HCT116 (cell line): Measurements from ENCODE around the gene CASP6. TPM values are rescaled to one million over a fixed set of nuclear protein-coding genes. Genes with fewer than 3 reads are reported as not detected.

Experiments
- ATAC-seq: fragments of 200-7000 bp; cut with Tn5 transposase; 2 replicates; pipeline ENCODE4 v1.9.1; 2020; ENCODE audit warnings: mild to moderate bottlenecking, moderate library complexity
- Bru-seq: library from RNA; stranded (reverse); fragments of 400-500 nt; gene quantifications from one replicate; lab custom pipeline; 2021; lab: Mats Ljungman, UMichigan
- BruChase-seq, 2 experiments: library from RNA; stranded (reverse); fragments of 400-500 nt; gene quantifications; one replicate each; lab custom pipeline; 2021; lab: Mats Ljungman, UMichigan
- BruUV-seq: library from RNA; stranded (reverse); fragments of 400-500 nt; replicated peaks from 2 replicates; lab custom pipeline; 2021; lab: Mats Ljungman, UMichigan
- CTCF ChIA-PET: fragments of 300-600 bp; sonication (Branson Sonifier 250); formaldehyde crosslinking; loops from one replicate; lab custom pipeline; 2021; ENCODE audit warnings: antibody characterized with exemption; lab: Charles Lee
- POLR2A ChIA-PET: fragments of 300-600, 350-600 bp; sonication (Branson Sonifier 250); formaldehyde crosslinking; loops from one replicate; lab custom pipeline; 2021; ENCODE audit warnings: antibody characterized with exemption; lab: Charles Lee
- RAD21 ChIA-PET, 2 experiments: fragments of 300-600 bp; sonication (Branson Sonifier 250); formaldehyde crosslinking; loops; one replicate each; lab custom pipeline; 2023; ENCODE audit warnings: low total read pairs in 2 of 2; ENCODE audit not compliant: uncharacterized antibody in 2 of 2, unreplicated experiment in 2 of 2, low non-redundant PET in 1 of 2; lab: Charles Lee
- DNase-seq: peaks from one replicate; pipeline ENCODE4 v3.0.0-alpha.2; 2010; ENCODE audit warnings: low read depth, low spot score
- H2AFZ ChIP-seq: fragments of 200-600 bp; shearing (Covaris generic), sonication (generic); 2 replicates; pipeline ENCODE4 v1.6.1; 2017; ENCODE audit warnings: low read depth, mixed run types, mixed read lengths, antibody characterized with exemption, low read length; ENCODE audit not compliant: poor library complexity, severe bottlenecking
- H3K27ac ChIP-seq: 2 replicates; pipeline ENCODE4 v1.5.1; 2012; ENCODE audit warnings: low read depth, low read length
- H3K27me3 ChIP-seq: fragments of 200-600 bp; sonication (generic); 2 replicates; pipeline ENCODE4 v1.6.1; 2016; ENCODE audit warnings: mixed run types, low read length, mixed read lengths; ENCODE audit not compliant: insufficient read depth
- H3K36me3 ChIP-seq, 2 experiments: fragments of 200-500 bp in 1 of 2; fragments of 200-600 bp in 1 of 2; sonication (Bioruptor generic) in 1 of 2; sonication (generic) in 1 of 2; 2 replicates each; pipeline versions ENCODE4 v1.5.1 to v1.6.1; 2014 to 2016; ENCODE audit warnings: low read length in 2 of 2, inconsistent platforms in 1 of 2, mixed read lengths in 1 of 2, mixed run types in 1 of 2; ENCODE audit not compliant: insufficient read depth in 2 of 2, control insufficient read depth in 1 of 2
- H3K4me1 ChIP-seq, 2 experiments: fragments of 200-600 bp in 1 of 2; sonication (generic) in 1 of 2; 2 replicates each; pipeline versions ENCODE4 v1.5.1 to v1.6.1; 2012 to 2017; ENCODE audit warnings: low read length in 2 of 2, inconsistent platforms in 1 of 2, mild to moderate bottlenecking in 1 of 2, mixed read lengths in 1 of 2, mixed run types in 1 of 2, moderate library complexity in 1 of 2; ENCODE audit not compliant: insufficient read depth in 2 of 2, control insufficient read depth in 1 of 2
- H3K4me2 ChIP-seq: fragments of 200-600 bp; sonication (generic); 2 replicates; pipeline ENCODE4 v1.6.1; 2017; ENCODE audit warnings: mixed run types, low read length, mixed read lengths
- H3K4me3 ChIP-seq, 2 experiments: fragments of 200-600 bp in 1 of 2; sonication (generic) in 1 of 2; replicated peaks in 1 of 2; 2 replicates each; pipeline ENCODE4 v1.5.1; 2011 to 2016; ENCODE audit warnings: low read length in 2 of 2, control low read depth in 1 of 2, low read depth in 1 of 2, mild to moderate bottlenecking in 1 of 2, mixed read lengths in 1 of 2, mixed run types in 1 of 2
- H3K79me2 ChIP-seq: fragments of 200-600 bp; sonication (generic); 2 replicates; pipeline ENCODE4 v1.6.1; 2017; ENCODE audit warnings: mild to moderate bottlenecking, mixed run types, low read length, moderate library complexity, mixed read lengths; ENCODE audit not compliant: insufficient read depth
- H3K9ac ChIP-seq: fragments of 200-600 bp; sonication (generic); 2 replicates; pipeline ENCODE4 v1.6.1; 2016; ENCODE audit warnings: low read length, mixed read lengths
- H3K9me2 ChIP-seq: fragments of 200-600 bp; sonication (generic), shearing (Covaris generic); 2 replicates; pipeline ENCODE4 v1.6.1; 2017; ENCODE audit warnings: mixed run types, mild to moderate bottlenecking, moderate library complexity; ENCODE audit not compliant: insufficient read depth
- H3K9me3 ChIP-seq, 2 experiments: fragments of 200-500 bp in 1 of 2; fragments of 200-600 bp in 1 of 2; sonication (Bioruptor generic) in 1 of 2; sonication (generic) in 1 of 2; 2 replicates each; pipeline ENCODE4 v1.6.1; 2014 to 2017; ENCODE audit warnings: low read length in 2 of 2, mixed read lengths in 2 of 2, inconsistent platforms in 1 of 2, low read depth in 1 of 2, mild to moderate bottlenecking in 1 of 2, mixed run types in 1 of 2, moderate library complexity in 1 of 2; ENCODE audit not compliant: control insufficient read depth in 1 of 2, insufficient read depth in 1 of 2
- H4K20me1 ChIP-seq: fragments of 200-600 bp; sonication (generic), shearing (Covaris generic); 2 replicates; pipeline ENCODE4 v1.6.1; 2017; ENCODE audit warnings: mixed run types, mild to moderate bottlenecking, moderate library complexity; ENCODE audit not compliant: insufficient read depth
- CTCF ChIP-seq, 3 experiments: fragments of 200-600 bp in 1 of 3; sonication (generic) in 1 of 3; IDR thresholded peaks in 2 of 3; conservative IDR thresholded peaks in 1 of 3; 2 replicates each; pipeline ENCODE4 v1.5.1; 2012 to 2017; ENCODE audit warnings: low read depth in 2 of 3, low read length in 2 of 3, antibody characterized with exemption in 1 of 3, borderline replicate concordance in 1 of 3, control low read depth in 1 of 3, mild to moderate bottlenecking in 1 of 3, mixed read lengths in 1 of 3, mixed run types in 1 of 3, moderate library complexity in 1 of 3; ENCODE audit not compliant: insufficient read depth in 1 of 3
- EZH2 ChIP-seq: fragments of 200-600 bp; sonication (generic); IDR thresholded peaks from 2 replicates; pipeline ENCODE4 v1.6.1; 2017; ENCODE audit warnings: antibody characterized with exemption, mixed run types
- MAX ChIP-seq: IDR thresholded peaks from 2 replicates; pipeline ENCODE4 v1.6.1; 2012
- POLR2AphosphoS5 ChIP-seq: IDR thresholded peaks from 2 replicates; pipeline ENCODE4 v1.6.1; 2011; ENCODE audit warnings: mild to moderate bottlenecking, low read depth, low read length, moderate library complexity
- RAD21 ChIP-seq: IDR thresholded peaks from 2 replicates; pipeline ENCODE4 v1.6.1; 2012; ENCODE audit warnings: low read depth, mild to moderate bottlenecking
- SRF ChIP-seq: IDR thresholded peaks from 2 replicates; pipeline ENCODE4 v1.6.1; 2012; ENCODE audit warnings: low read depth
- ZBTB33 ChIP-seq: IDR thresholded peaks from 2 replicates; pipeline ENCODE4 v1.6.1; 2011; ENCODE audit warnings: mild to moderate bottlenecking, low read length, moderate library complexity; ENCODE audit not compliant: insufficient replicate concordance; ENCODE audit errors: extremely low read depth
- intact Hi-C: fragments of 100-400 bp; cut with micrococcal nuclease; formaldehyde crosslinking; loops from 2 replicates; pipeline ENCODE4 v1.10.0; 2022
- long read RNA-seq: library from polyadenylated mRNA; unstranded; transcript quantifications from one replicate; pipeline ENCODE4 v2.0.0, GENCODE V29; 2021; ENCODE audit not compliant: unreplicated experiment
- polyA plus RNA-seq: library from polyadenylated mRNA; unstranded; fragments of >200 nt; gene quantifications from 2 replicates; pipeline ENCODE4 v1.2.1, GENCODE V29; 2012; ENCODE audit warnings: missing spikeins
- total RNA-seq: library from RNA; stranded (reverse); gene quantifications from one replicate; pipeline ENCODE4 v1.2.1, GENCODE V29; 2021; ENCODE audit not compliant: unreplicated experiment

The CASP6 gene
- total RNA-seq (18.1 TPM), Bru-seq, nascent RNA (percentile 57 among the genes with signal in this experiment), BruChase-seq, experiment 1, labeled RNA remaining after a 6-hour chase (percentile 68 among the genes with signal in this experiment), BruChase-seq, experiment 2, labeled RNA remaining after a 2-hour chase (percentile 62 among the genes with signal in this experiment)
- polyA plus RNA-seq = 14.8 and 20.6 TPM in 2 replicates
- long read RNA-seq, transcript CASP6-201 (7 exons, 1,548 nt) = major isoform, 39 of 45 reads
- long read RNA-seq, partial matches to known transcripts = 2 of 45 reads
- long read RNA-seq, other reads (novel, unspliced or antisense) = 4 of 45 reads

- intact Hi-C loops = loop anchor here (5.0 to 10.0 kb wide), 4 partner anchors 99 to 278 kb away; partner anchors contain the start of genes CFI and GAR1
- TSS peak; percentile 38 for BruUV-seq
- Histone ChIP-seq H3K9me3 (no peaks in the 10 kb centered on the region), H3K4me1 (peaks cover 13 to 21% of the 10 kb centered on the region in 2 experiments; a peak in 3 of 4 replicates), H3K4me2 (peak within 1 kb of the TSS; percentile 84), H4K20me1 (no peaks in the 10 kb centered on the region), H3K79me2 (no peaks in the 10 kb centered on the region), H3K27me3 (no peaks in the 10 kb centered on the region), H3K9me2 (no peaks in the 10 kb centered on the region), H2AFZ (peak within 1 kb of the TSS; percentile 81), H3K4me3 (peak within 1 kb of the TSS; percentile 71 to 72), H3K9ac (peak within 1 kb of the TSS; percentile 65), H3K27ac (peak within 1 kb of the TSS; percentile 74), H3K36me3 (no peaks in the 10 kb centered on the region)
- TF ChIP-seq CTCF (IDR thresholded peaks at IDR 0.05 in 2 of 3, conservative IDR thresholded peaks at IDR 0.05 in 1 of 3; ENCODE audit: borderline replicate concordance in 1 of 3, insufficient read depth in 1 of 3, low read depth in 2 of 3, low read length in 2 of 3) (peak; percentile 37 to 64 (median 54); a peak in 5 of 6 replicates), RAD21 (peak; percentile 46), MAX (peak; percentile 74; the same call in 1 of the 2 replicates), POLR2AphosphoS5 (peak; percentile 79), SRF (no peak), ZBTB33 (no peak), EZH2 (no peak)
- RAD21 ChIA-PET = interaction anchor here in 1 of 2 experiments (1.2 kb wide), 1 partner anchor 27 kb away, joined by 4 read pairs; the partner anchor contains the start of gene PLA2G12A
- DNase-seq = peak; percentile 51
- POLR2A ChIA-PET = no interaction called here
- ATAC-seq = peak; percentile 87
- CTCF ChIA-PET = interaction anchor here (0.7 to 1.9 kb wide), 5 partner anchors 101 to 277 kb away, joined by 3 to 10 read pairs (median 4); no protein-coding TSS in a partner anchor
Observed at GRCh38 chr4:109702950-109703663, at the start of gene CASP6. Gene CASP6, minus strand, starts transcription at chr4:109703445. Its CDS starts 50 bp downstream, at chr4:109703395.
